B cell (primary cell): ENCODE measurements around the gene KCNG4. TPM values are rescaled to one million over a fixed set of nuclear protein-coding genes. Genes with fewer than 3 reads are reported as not detected.

Source experiments
- ATAC-seq: fragments of 200-7000 bp; cut with Tn5 transposase; one replicate; pipeline ENCODE4 v1.10.0; 2021; ENCODE audit warnings: low read depth, mild to moderate bottlenecking, moderate number of reproducible peaks, moderate library complexity
- CTCF ChIA-PET: fragments of 350-600 bp; sonication (Branson Sonifier 250); formaldehyde crosslinking; loops from one replicate; lab custom pipeline; 2021; ENCODE audit warnings: antibody characterized with exemption, inconsistent platforms; lab: Charles Lee
- POLR2A ChIA-PET: fragments of 350-600 bp; sonication (Branson Sonifier 250); formaldehyde crosslinking; loops from one replicate; lab custom pipeline; 2021; ENCODE audit warnings: antibody characterized with exemption; lab: Charles Lee
- DNase-seq: peaks from one replicate; pipeline ENCODE4 v3.0.0; 2013
- H2AFZ ChIP-seq: 2 replicates; pipeline ENCODE4 v1.6.1; 2012; ENCODE audit warnings: mild to moderate bottlenecking, low read depth, low read length; ENCODE audit not compliant: insufficient read depth, poor library complexity, severe bottlenecking
- H3K27ac ChIP-seq, 2 donors: 1 replicate in 1 of 2; 2 replicates in 1 of 2; pipeline ENCODE4 v1.5.1; 2012 to 2013; ENCODE audit warnings: low read length in 2 of 2, mild to moderate bottlenecking in 2 of 2, moderate library complexity in 1 of 2
- H3K27me3 ChIP-seq, 4 experiments: fragments of 200-600 bp in 1 of 4; sonication (generic) in 1 of 4; replicated peaks in 1 of 4; 1 replicate in 2 of 4; 2 replicates in 2 of 4; pipeline versions ENCODE4 v1.6.1 to v1.7.0; 2013 to 2016; ENCODE audit warnings: low read length in 3 of 4, mild to moderate bottlenecking in 2 of 4, mixed read lengths in 1 of 4, moderate library complexity in 1 of 4; ENCODE audit not compliant: insufficient read depth in 4 of 4, control insufficient read depth in 3 of 4; ENCODE audit errors: control extremely low read depth in 1 of 4
- H3K36me3 ChIP-seq, 2 experiments: replicated peaks in 1 of 2; 1 replicate in 1 of 2; 2 replicates in 1 of 2; pipeline versions ENCODE4 v1.6.1 to v1.7.1; 2013; ENCODE audit warnings: low read length in 1 of 2; ENCODE audit not compliant: insufficient read depth in 2 of 2, control insufficient read depth in 1 of 2; ENCODE audit errors: control extremely low read depth in 1 of 2, extremely low read depth in 1 of 2
- H3K4me1 ChIP-seq, 2 donors: fragments of 200-600 bp in 1 of 2; sonication (generic) in 1 of 2; 1 replicate in 1 of 2; 2 replicates in 1 of 2; pipeline versions ENCODE4 v1.5.1 to v1.6.1; 2013 to 2017; ENCODE audit warnings: low read length in 2 of 2; ENCODE audit not compliant: control insufficient read depth in 2 of 2, insufficient read depth in 2 of 2
- H3K4me2 ChIP-seq: replicated peaks from 2 replicates; pipeline ENCODE3; 2012; ENCODE audit warnings: mild to moderate bottlenecking, low read depth, low read length; ENCODE audit not compliant: poor library complexity, severe bottlenecking
- H3K4me3 ChIP-seq, 5 experiments: fragments of 200-600 bp in 1 of 5; sonication (generic) in 1 of 5; 1 replicate in 3 of 5; 2 replicates in 2 of 5; pipeline versions ENCODE4 v1.5.1 to v1.7.0; 2011 to 2016; ENCODE audit warnings: low read length in 4 of 5, mild to moderate bottlenecking in 4 of 5, low read depth in 2 of 5, control low read depth in 1 of 5, moderate library complexity in 1 of 5; ENCODE audit not compliant: insufficient read depth in 1 of 5; ENCODE audit errors: control extremely low read depth in 1 of 5, extremely low read depth in 1 of 5
- H3K79me2 ChIP-seq: fragments of 200-600 bp; sonication (generic); one replicate; pipeline ENCODE4 v1.6.0; 2016; ENCODE audit warnings: low read length; ENCODE audit not compliant: control insufficient read depth, insufficient read depth
- H3K9ac ChIP-seq: fragments of 200-600 bp; sonication (generic); 2 replicates; pipeline ENCODE4 v1.6.1; 2017; ENCODE audit warnings: mild to moderate bottlenecking, low read length, moderate library complexity
- H3K9me3 ChIP-seq, 3 donors: one replicate each; pipeline versions ENCODE4 v1.6.1 to v1.7.1; 2013; ENCODE audit warnings: low read length in 2 of 3; ENCODE audit not compliant: control insufficient read depth in 2 of 3, insufficient read depth in 1 of 3; ENCODE audit errors: control extremely low read depth in 1 of 3
- H4K20me1 ChIP-seq: 2 replicates; pipeline ENCODE4 v1.6.0; 2012; ENCODE audit warnings: mild to moderate bottlenecking, low read length; ENCODE audit not compliant: insufficient read depth, control insufficient read depth, poor library complexity, severe bottlenecking
- H3K27ac Mint-ChIP-seq: one replicate; pipeline ENCODE4 v1.8.0; 2021; ENCODE audit warnings: mixed read lengths
- H3K27me3 Mint-ChIP-seq: one replicate; pipeline ENCODE4 v1.8.0; 2021; ENCODE audit warnings: mixed read lengths
- H3K4me1 Mint-ChIP-seq: one replicate; pipeline ENCODE4 v1.8.0; 2021; ENCODE audit warnings: mixed read lengths
- H3K4me3 Mint-ChIP-seq: one replicate; pipeline ENCODE4 v1.8.0; 2021; ENCODE audit warnings: mixed read lengths
- H3K9me3 Mint-ChIP-seq: one replicate; pipeline ENCODE4 v1.8.0; 2022; ENCODE audit warnings: mixed read lengths; ENCODE audit not compliant: insufficient read depth
- EZH2 ChIP-seq: IDR thresholded peaks from 2 replicates; pipeline ENCODE4 v1.6.1; 2012; ENCODE audit warnings: borderline replicate concordance, low read depth, mild to moderate bottlenecking, moderate library complexity, low read length; ENCODE audit not compliant: insufficient read depth, poor library complexity, severe bottlenecking
- WGBS: methylation state at CpG from one replicate; pipeline ENCODE4 v1.1.5; 2013; ENCODE audit warnings: missing lambda C conversion rate; ENCODE audit not compliant: insufficient coverage; 5-methylcytosine and 5-hydroxymethylcytosine counted together
- intact Hi-C: fragments of 100-400 bp; cut with micrococcal nuclease; formaldehyde crosslinking; loops from one replicate; pipeline ENCODE4 v1.10.0; 2022
- polyA plus RNA-seq: library from polyadenylated mRNA; depleted of rRNA; stranded (reverse); fragments of >200 nt; gene quantifications from 2 replicates; pipeline ENCODE4 v1.2.3, GENCODE V29; 2012
- total RNA-seq, 2 donors: library from RNA; stranded (reverse); fragments of 120-200 nt in 1 of 2; gene quantifications; 1 replicate in 1 of 2; 2 replicates in 1 of 2; pipeline versions ENCODE4 v1.2.3 to v1.2.4, GENCODE V29; 2013 to 2022
- TF ChIP-seq, protein P1 (sequence below): fragments of 200-600 bp; IDR thresholded peaks from one replicate; pipeline ENCODE4 v1.8.0; 2022; ENCODE audit warnings: antibody characterized with exemption, mild to moderate bottlenecking

The KCNG4 gene
- total and polyA plus RNA-seq, 2 donors (not counting 1 experiment from before 2014, with no cell fraction given): not detected

DNA sequence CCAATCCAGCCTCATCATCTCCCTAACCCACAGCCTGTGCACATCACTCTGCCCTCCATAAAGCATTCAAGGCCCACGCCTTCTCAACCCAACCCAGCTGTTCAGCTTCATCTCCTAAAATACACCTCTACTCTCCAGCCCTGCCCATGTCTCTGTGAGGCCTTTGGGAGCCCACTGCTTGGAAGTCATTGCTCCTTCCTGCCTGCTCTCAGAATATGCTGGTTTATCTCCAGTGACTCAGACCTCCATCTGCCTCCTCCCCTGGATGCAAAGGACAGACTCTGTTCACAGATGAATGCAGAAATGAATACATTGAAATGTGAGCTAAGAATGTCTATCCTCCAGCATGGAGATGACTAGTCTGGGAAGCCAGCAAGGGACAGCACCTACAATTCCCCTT lies 19.0 kb downstream of the KCNG4 start:
- ATAC-seq: no peak
- intact Hi-C loops: no loop called here
- Histone ChIP-seq H2AFZ (no peak overlapping the region), H3K36me3 (no peaks in the 10 kb centered on the region), H3K9me3 (no peaks in the 10 kb centered on the region), H3K4me3 (no peak overlapping the region), H3K27me3 (peaks cover 0 to 2% (median 0%) of the 10 kb centered on the region in 4 experiments), H3K4me1 (no peaks in the 10 kb centered on the region), H3K79me2 (no peaks in the 10 kb centered on the region), H3K9ac (no peak overlapping the region), H4K20me1 (no peaks in the 10 kb centered on the region), H3K27ac (no peak overlapping the region), H3K4me2 (no peak overlapping the region)
- ChIA-PET CTCF (no interaction called here), POLR2A (no interaction called here)
- Mint-ChIP-seq H3K27me3 (peaks cover 18% of the 10 kb centered on the region), H3K9me3 (no peaks in the 10 kb centered on the region), H3K4me3 (no peak overlapping the region), H3K27ac (no peak overlapping the region), H3K4me1 (no peaks in the 10 kb centered on the region)
- 82% methylated on average over 1 of the region's 1 CpG for WGBS
- TF ChIP-seq, protein P1, sequence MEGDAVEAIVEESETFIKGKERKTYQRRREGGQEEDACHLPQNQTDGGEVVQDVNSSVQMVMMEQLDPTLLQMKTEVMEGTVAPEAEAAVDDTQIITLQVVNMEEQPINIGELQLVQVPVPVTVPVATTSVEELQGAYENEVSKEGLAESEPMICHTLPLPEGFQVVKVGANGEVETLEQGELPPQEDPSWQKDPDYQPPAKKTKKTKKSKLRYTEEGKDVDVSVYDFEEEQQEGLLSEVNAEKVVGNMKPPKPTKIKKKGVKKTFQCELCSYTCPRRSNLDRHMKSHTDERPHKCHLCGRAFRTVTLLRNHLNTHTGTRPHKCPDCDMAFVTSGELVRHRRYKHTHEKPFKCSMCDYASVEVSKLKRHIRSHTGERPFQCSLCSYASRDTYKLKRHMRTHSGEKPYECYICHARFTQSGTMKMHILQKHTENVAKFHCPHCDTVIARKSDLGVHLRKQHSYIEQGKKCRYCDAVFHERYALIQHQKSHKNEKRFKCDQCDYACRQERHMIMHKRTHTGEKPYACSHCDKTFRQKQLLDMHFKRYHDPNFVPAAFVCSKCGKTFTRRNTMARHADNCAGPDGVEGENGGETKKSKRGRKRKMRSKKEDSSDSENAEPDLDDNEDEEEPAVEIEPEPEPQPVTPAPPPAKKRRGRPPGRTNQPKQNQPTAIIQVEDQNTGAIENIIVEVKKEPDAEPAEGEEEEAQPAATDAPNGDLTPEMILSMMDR: no peak
- TF ChIP-seq EZH2: no peak
- no peak for DNase-seq

DNA sequence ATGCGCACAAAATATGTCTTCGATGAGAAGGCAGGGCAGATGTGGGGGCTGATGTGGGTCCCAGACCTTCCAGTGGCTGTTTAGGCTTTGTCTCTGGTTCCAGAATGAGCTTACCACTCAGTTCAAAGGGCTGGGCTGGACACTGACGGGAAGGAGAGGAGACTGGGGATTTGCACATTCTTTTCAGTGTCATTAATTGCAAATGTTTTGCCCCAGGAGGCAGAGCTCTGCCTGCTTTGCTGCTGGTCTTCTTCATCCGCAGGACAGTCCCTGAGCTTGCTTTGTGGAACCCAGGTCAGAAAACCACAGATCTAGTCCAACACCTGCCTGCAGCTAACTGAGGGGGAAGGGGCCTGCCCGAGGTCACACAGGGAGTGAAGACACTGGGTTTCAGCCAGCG lies 20.9 kb downstream of the KCNG4 start:
- TF ChIP-seq, protein P1: no peak
- no peak for TF ChIP-seq EZH2
- 83% methylated on average over 5 of the region's 6 CpGs for WGBS

More for the DNA sequence above, 20.9 kb downstream of the KCNG4 start:
- Mint-ChIP-seq H3K27me3 (peaks cover 20% of the 10 kb centered on the region), H3K4me3 (no peak overlapping the region), H3K27ac (no peak overlapping the region), H3K9me3 (no peaks in the 10 kb centered on the region), H3K4me1 (no peaks in the 10 kb centered on the region)
- H3K27me3 ChIP-seq: no peaks in the 10 kb centered on the region
- CTCF ChIA-PET: no interaction called here
- H2AFZ ChIP-seq: no peak overlapping the region
- H3K27ac ChIP-seq: no peak overlapping the region
- H3K36me3 ChIP-seq: no peaks in the 10 kb centered on the region
- H3K9ac ChIP-seq: no peak overlapping the region
- H3K4me2 ChIP-seq: no peak overlapping the region
- H4K20me1 ChIP-seq: no peaks in the 10 kb centered on the region
- no peaks in the 10 kb centered on the region for H3K9me3 ChIP-seq
- DNase-seq (no peak), ATAC-seq (no peak)
- no peaks in the 10 kb centered on the region for H3K79me2 ChIP-seq
- POLR2A ChIA-PET: interaction anchor here (0.6 kb wide), 1 partner anchor 694 kb away, joined by 3 read pairs; no protein-coding TSS in a partner anchor
- intact Hi-C loops: no loop called here
- H3K4me3 ChIP-seq: no peak overlapping the region
- no peaks in the 10 kb centered on the region for H3K4me1 ChIP-seq
